NCI-H2171 treated with DMSO at 0.1 percent for 48 hours (cell line): ENCODE measurements around the gene NOD1.
"Not testable (repeated sequence)": the region's sequence is repeated elsewhere in the genome, so short reads cannot be mapped to it uniquely, and the experiment has no call there.

Source experiments
- DNase-seq: peaks from one replicate; lab custom pipeline; 2025; lab: John Stamatoyannopoulos, UW

NOD1 gene

DNA sequence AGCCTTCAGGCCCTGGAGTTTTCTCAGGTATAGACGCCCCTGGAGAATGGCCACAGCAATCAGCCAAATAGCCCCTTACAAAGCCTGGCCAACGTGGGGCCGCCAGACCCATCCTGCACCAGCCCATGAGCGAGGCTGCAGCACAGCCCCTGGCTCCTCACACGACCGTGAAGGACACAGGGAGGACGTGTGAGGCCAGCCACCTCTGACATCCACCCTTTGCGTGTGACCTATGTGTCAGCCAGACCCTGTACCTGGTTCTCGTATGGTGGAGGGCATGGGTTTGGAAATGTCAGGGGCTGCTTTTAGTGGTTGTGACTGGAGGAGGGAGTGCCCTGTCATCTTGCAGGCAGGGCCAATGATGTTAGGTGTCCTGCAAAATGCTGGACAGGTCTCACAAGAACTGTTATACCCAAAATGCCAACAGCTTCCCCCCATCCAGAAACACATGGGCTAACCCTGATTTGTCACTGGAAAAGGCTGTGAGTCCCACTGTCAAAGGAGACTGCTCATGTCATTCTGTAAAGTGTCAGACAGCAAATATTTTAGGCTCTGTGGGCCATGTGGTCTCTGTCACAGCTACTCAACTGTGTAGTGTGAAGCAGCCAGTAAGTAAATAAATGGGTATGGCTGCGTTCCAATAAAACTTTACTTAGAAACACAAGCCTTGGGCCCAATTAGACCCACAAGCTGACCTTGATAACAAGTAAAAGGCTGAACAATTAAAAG is 30.0 kb downstream of the NOD1 start:
- DNase-seq = no peak

DNA sequence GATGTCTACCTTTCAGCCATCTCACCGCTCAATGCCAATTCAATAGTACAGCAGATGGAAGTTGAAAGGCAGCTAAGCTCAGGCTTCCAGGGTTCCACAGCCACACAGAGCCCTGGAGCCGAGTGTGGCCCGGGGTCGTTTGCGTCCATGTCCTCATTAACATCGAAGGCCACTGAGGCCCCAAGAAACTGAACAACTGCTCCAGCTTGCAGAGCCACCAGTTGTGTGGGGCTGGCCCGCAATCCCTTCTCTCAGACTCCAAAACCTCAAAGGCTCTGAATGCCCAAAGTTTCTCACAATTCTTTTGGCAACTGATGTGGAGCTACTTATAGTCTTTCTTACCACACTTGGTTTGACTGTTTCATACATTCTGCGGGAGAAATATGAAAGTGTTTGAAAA is 31.1 kb downstream of the NOD1 start:
- DNase-seq = no peak

DNA sequence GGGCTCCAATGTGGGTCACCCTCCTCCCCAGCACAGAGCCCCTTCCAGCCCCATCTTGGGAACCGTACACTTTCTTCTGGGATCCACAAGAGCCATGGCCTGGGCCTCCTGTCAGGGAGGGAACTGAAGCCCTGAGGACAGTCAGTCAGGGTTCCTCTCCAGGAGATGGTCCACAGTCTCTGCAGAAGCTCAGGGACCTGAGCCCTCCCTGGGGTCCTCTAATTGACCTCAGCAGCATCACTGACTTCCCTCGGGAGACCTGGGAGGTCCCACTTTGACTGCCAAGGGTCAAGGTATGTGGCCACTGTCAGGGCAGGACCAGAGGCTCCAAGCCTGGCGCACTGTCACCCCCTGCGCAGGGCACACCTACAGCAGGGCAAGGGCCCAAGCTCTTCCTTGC is 32.3 kb downstream of the NOD1 start:
- no peak for DNase-seq

DNA sequence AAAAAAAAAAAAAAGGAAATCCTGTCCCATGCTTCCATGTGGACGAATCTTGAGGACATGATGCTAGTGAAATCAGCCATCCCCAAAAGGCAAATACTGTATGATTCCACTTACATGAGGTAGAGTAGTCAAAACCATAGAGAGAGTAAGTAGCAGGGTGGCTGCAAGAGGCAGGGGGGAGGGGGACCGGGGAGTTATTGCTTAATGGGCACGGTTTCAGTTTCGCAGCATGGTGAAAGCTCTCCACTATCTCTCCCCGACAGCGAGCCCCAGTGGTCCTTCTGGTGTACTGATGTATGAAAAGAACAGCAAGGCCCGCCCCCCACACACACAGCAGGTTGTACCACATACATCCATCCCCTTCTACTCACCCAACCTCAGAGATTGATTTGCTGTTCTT is 32.8 kb downstream of the NOD1 start:
- DNase-seq = peak; percentile 69

DNA sequence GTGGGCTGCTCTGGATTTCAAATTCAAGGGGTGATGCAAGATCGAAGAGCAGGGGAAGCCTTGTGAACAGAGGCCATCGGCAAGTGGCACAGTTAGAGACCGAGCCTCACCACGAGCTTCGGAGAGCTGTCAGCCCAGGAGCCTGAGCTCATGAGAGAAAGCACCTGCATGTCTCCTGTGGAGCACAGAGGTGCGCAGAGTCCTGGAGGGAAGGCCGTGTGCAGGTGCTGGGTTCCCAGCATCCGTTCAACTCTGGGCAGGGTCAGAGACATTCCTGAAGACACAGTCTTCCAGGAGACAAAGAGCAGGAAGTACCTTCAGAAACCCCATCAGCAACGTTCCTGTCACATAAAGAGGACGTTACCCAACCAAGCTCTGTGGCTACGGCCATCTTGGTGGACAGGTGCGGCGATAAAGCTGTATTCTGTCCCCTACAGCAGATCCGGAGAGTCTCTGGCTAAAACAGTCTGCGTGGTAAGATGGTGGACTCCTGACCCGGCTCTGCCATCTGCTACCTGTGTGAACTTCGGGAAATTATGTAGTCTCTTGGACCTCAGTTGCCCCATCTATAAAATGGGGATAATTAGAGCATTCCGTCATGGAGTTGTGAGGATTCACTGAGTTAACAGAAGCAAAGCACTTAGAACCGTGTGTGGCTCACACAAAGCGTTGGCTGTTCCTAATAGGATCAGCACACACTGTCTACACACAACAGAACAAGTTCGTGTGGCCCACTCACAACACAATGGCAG is 40.6 kb downstream of the NOD1 start:
- no peak for DNase-seq

DNA sequence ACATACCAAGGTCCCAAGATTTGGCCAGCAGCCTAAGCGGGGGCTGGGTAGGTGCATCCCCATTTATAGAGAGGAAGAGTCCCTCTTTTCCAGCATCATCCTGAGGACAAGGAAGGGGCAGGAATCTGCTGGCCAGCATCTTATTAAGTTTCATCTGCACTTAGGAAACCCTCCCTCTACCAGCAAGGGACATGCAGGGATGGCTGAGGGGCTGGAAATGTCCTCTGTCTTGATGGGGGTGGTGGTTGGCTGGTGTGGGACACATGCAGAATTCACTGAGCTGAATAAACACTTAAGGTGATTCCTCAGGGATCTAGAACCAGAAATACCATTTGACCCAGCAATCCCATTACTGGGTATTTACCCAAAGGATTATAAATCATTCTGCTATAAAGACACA is 42.1 kb downstream of the NOD1 start:
- DNase-seq = no peak

DNA sequence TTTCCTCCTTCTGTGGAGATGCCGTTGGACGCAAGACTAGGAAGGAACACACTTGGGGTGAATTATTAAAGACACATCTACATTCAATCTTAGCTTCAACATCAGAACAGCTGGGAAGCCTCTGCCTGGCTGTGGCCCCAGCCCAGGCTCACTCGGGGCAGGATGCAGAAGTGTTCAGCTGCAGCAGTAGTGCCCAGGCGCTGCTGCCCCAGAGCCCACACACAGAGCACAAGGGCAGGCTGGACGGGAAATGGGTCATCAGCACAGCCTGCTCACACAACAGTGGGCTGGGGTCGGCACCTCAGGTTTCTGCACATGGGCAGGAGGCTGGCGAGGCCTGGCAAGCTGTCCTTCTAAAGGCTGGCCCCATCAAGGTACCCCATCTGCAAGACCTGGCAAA is 42.5 kb downstream of the NOD1 start:
- no peak for DNase-seq

DNA sequence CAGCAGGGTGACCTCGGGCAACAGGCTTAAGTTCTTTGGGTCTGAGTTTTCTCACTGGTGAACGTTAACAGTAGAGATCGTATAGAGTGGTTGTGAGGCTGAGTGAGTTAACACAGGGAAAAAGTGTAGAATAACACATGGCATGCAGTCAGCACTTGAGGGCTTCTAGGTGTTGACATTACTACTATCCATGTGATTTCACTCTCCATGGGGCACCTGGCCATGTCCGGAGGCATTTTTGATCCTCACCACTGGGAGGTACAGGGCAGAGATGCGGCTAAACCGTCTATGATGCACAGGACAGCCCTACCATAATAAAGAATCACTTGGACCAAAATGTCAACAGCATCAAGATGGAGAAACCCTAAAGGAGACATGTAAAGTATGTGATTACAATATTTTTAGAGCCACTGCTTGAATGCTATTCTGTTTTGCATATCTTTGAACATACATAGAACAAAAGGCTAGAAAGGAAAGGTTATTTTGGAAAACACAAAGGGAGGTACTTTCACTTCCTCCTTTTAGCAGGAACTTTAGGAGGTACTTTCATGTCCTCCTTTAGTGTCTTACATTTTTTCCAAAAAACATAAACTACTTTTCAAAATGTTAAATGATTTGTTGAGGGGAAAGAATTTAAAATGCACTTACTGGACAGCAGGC is 44.3 kb downstream of the NOD1 start:
- DNase-seq = no peak

DNA sequence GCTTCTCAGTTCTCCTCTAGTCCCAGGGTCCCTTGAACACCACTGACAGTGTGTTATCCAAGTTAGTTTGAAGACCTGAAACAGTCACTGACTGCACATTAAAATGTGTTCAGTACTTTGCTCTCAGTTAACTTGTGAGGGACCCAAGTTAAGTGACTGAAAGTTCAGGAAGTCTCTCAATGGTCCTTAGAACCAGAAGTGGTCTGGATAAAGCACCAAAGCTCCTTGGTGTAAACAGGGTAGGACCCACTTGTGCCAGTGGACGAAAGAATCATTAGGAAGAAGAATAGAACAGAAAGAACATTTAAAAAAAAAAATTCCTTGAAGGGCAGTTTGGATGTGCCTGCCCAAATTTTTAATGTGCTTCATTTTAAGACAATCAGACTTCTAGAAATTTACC is 45.1 kb downstream of the NOD1 start:
- DNase-seq = no peak

DNA sequence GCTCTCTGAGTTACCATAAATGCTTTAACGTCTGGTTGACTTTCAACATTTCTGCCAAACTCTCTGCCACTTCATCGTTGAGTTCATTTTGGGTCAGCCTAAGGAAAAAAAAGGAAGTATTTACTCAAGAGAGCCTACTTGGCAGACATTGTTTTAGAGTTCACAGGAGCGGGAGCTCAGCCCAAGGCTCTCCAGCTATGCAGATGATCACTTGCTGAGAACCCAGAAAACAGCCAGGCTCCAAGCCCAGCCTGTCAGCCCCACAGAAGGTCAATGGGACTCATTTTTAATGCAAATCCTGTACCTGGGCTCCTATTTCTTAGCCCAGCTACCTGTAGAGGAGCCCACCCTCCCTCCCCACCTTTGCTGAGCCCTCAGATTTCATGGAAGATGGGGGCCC is 45.5 kb downstream of the NOD1 start:
- no peak for DNase-seq

DNA sequence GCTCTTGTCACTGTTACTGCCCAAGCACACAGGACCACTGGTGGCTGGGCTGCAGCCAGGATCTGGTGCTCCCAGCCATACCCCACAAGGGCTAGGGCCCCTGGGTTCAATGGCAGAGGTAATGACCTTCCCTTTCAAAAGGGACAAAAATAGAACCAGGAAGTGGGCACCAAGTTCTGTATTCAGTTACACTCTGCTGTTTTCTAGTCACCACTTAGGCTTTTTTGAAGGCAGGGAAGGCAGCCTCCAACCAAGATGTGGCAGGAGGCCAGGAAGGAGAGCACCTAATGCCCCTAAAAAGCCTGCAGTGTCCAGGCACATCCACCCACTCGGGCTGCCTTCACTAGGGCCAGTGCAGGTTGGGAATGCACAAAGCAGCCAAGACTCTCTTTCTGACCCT is 47.8 kb downstream of the NOD1 start:
- no peak for DNase-seq

DNA sequence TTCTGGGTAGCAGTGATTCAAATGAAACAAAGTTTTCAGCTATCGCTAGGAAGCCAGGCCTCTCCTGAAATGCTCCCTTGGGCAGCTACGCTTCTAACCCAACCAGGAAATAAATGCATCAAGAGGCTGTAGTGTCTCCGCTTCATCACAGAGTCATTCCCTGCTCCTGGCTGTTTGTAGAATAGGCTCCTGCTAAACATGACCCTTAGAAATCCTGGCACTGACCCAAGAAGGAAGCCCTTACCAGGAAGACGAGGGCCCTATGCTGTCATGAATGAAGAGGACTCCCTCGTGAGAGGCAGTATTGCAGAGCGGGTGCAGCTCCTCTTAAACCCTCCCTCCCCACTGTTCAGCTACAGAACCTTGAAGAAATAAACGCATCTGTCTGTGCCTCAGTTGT is 48.3 kb downstream of the NOD1 start:
- DNase-seq = peak; percentile 5

DNA sequence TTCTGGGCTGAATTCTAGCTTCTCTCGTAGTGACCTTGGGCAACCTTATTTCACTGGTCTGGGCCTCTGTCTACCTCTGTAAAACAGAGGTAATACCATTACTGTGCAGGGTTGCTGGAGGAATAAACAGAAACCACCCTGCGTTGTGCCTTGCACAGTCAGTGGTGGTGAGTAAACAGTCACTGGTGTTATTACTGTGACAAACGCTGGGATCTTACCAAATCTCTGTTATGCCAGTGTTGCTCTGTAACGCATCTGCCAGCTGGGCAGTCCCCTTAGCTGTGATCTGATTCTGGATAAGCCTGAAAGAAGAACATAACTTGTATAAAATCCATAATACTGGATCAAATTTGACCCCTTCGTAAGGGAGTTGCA is 49.4 kb downstream of the NOD1 start:
- no peak for DNase-seq

DNA sequence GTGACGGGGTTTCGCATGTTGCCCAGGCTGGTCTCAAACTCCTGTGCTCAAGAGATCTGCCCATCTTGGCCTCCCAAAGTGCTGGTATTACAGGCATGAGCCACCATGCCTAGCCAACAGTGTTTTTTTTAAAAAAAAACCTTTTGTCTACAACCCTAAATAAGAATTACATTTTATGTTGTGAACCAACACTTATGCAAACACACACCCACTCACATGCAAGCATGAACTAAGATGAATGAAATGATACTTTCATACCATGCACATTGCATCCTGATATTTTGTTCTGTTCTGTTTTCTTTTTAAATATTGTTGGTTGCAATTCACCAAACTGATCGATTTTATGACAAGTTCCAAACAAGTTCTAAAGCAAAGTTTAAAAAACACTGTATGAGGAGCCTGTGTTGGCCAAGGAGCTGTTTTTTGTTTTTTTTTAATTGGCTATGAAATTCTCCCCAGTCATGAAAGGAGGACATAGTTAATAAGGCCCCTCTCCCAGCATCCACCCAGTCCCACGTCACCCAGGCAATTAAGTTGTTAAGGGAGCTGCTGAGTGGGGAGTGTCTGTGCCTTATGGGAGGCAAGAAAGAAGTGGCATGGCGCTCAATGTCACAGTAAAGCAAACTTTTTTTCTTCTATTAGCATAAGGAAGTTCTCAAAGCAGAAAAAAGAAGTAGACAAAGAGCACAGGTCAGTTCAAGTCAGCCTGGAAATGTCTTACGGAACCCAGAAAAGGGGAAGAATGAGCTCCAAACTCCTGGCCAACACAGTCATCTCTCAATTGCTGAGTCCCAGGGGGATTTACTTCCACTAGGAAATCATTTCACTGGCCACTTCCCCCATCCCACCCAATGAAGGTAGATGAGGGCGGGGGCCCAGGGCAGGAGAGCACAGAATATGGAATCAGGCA is 50.1 kb downstream of the NOD1 start:
- DNase-seq = no peak

DNA sequence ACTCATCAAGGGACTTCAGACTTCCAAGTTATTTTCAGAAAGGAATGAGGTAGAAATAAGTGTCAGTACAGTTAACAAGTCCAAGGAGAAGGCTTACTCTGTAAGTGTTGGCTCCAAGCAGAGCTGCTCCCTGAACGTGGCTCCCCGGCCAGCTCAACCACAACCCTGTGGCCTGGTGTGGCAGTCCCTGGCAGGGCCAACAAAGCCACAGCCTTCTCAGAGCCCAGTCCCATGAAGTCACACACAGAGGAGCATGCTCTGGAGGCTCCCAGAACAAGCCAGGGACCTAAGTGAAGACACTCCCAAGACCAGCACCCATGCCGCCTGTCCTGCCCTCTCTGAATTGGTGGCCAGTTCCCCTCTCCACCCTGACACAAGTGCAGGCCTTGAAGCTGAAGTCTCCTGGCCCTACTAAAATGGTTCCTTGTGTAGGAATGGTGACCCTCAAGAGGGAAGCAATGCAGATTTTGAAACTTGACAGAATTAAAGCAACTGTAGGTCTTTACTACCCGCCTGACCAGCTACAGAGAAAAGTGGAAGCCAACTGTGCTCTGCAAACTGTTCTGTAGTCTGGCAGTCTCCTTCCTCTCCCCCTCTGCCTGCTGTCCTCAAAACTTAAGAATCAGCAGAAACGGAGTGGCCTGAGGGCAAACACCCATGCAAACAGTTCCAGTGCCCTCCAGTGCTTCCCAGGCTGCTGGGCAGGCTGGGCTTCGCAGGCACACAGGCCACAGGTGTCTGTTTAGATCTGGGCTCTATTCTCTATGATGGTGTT is 51.1 kb downstream of the NOD1 start:
- DNase-seq = no peak

DNA sequence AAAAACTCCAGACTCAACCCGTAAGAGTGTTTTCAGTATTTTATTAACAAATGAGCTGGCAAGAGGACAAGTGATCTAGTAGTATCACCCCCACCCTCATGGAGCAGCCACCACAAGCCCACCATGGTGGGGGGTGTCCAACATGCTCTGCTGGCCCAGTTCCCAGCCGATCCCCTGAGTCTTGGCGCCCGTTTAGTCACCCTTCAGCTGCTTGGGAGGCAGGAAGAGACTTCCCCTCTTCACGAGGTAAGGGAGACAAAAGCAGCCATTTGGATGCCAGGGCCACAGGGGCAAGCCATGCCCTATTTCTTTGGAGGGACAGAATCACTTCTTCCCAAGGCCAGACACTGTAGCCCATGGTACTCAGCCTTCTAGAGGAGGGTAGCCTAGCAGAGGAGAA is 54.1 kb downstream of the NOD1 start:
- no peak for DNase-seq

DNA sequence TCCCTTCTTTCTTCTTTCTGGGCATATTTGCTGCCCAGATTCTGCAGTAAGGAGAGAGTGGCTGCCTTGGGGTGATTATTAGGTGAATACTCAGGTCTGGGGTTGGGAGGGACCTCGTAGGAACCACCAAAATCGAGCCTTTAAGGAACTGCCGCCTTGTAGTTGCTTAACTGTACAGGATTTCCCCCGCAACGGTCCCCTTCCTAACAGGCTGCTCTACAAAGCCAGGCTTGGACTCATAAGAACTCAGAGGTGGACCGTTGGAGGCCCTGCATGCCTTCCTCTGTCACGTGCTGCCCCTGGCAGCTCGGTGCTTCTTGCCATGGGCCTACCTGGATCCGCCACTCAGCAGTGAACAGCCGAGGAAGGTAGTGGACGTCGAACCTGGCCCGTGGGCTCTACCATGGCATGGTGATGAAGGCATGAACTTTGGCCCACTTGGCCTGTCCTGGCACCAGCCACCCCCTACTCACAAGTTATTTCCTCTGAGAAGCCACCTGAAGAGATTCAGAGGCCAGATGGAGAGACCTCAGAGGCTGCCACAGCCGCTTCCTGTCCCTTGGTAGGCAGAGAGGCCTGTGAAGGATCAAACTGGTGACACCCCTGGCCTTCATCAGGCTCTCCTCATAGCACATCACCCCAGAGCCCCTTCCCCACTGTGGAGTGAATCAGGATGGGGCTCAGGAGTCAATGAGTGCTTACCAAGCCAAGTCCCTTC is 54.6 kb downstream of the NOD1 start:
- no peak for DNase-seq

DNA sequence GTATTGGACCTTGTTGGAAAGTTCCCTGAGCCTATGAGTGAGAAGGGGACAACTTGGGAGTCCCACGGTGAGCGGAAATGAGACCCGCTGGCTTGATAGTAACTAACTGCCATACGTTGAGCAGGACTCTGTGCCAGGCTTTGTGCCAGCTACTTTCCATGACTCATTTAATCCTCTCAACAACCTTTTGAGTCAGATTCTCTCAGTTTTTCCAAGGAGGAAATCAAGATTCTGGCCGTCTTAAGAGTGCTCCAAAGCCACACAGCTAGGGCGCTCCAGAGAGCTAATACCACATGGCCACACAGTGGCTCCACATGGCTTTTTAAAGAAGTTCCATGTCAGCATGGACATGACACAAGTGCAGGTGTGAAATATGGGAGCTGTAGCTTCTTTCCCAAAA is 55.7 kb downstream of the NOD1 start:
- no peak for DNase-seq

DNA sequence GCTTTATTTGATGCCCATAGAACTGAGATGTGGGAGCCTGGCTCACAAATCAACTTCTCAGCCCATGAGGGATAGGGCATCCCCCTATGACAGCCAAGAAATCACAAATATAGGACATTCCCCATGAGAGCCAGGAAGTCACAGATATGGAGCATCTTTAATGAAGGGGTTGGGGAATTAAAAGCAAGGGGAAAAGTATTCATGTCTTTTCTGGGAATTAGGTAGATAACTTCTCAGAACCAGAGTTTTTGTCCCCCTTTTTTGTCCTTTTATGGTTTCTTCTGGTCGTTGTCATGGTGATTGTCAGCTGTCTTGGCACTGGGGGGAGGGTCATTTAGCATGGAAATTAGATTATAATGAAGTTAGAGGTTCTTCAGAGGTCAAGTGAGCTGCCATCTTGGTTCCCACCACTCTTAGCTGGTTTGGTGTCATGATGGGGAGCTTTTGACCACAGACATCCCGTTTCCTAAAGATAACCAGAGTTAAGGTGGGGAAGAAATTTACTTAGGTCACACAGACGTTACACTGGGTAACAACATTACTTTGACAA is 56.9 kb downstream of the NOD1 start:
- no peak for DNase-seq

DNA sequence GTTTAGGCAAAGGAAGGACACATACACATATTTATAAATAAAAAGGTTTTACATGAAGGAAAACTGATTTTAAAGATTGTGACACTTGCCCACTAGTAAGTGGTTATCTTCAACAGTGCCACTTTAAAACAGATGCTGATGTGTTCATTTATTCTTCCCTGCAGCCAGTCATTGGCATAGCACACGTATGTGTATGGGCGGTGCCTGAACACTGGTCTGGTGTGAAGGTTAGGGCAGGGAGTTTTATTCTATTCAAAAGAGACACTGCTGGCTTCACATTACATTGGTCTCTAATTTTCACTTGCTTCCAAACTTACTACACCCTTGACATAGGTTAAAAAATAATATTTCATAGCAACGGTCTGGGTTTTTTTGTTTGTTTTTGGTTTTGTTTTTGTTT is 57.9 kb downstream of the NOD1 start:
- DNase-seq = no peak

DNA sequence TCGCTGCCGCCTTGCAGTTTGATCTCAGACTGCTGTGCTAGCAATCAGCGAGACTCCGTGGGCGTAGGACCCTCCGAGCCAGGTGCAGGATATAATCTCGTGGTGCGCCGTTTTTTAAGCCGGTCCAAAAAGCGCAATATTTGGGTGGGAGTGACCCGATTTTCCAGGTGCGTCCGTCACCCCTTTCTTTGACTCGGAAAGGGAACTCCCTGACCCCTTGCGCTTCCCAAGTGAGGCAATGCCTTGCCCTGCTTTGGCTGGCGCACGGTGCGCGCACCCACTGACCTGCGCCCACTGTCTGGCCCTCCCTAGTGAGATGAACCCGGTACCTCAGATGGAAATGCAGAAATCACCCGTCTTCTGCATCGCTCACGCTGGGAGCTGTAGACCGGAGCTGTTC is 58.5 kb downstream of the NOD1 start:
- not testable (repeated sequence) for DNase-seq
